ENCODE results near the gene LCP1.

Gene LCP1

DNA sequence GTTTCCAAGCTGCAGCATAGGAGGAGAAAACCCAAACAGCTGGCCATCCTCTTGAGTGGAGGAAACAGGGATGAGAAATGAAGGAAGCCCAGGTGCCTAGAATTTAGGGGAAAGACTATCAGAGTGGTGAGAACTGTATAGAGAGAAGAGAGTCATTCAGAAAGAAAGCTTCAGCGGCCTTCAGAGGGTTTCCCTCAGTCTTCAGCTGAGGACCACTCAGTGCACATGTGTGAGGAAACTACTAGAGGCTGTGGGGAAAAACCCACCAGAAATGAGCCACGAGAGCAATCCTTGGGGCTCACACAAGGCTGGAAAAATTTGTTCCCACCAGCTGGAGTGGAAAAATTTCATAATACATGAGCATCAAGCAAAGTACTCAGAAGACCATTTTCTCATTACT lies 41.9 kb downstream of the LCP1 start:
- Mint-ChIP-seq H3K27ac (peak overlapping the region; percentile 86), H3K36me3 (peaks cover 42% of the 10 kb centered on the region), H3K4me3 (no peak overlapping the region), H3K4me1 (peaks cover 8% of the 10 kb centered on the region), H3K9me3 (no peaks in the 10 kb centered on the region), H3K27me3 (no peaks in the 10 kb centered on the region)
- DNase-seq (ENCODE audit: low spot score in 2 of 2) (no peak), ATAC-seq (ENCODE audit: low read depth) (no peak)

DNA sequence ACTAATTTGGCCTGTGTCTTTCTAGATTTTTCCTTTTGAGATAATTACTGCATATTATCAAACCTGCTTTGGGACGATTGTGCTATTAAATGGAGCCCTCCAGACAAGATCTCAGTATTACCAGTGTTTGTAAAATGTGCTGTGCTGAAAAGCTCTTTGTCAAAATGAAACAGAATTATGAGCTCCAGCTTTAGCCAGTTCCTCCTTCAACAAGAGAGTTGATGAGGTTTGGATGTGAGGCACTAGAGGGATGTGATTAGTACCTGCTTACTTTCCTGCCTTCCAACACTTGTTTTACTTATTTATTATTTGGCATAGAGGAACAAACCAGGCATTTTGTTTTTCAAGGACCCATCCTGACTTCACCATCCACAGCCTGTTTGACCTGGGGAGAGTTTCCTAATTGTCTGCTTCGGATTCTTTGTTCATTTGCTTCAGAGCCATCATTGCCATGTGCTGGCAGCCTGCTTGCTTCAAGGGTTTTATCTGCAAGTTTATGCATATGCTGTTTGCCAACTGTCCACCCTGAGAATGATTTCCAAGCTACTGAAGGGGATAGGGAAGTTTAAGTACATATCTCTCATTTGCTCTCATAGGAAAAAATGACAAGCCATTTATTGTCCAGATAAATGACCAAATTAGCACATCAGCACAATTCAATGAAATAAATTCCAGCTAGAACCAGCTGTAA lies 44.2 kb downstream of the LCP1 start:
- ATAC-seq (ENCODE audit: low read depth) = no peak
- Mint-ChIP-seq H3K9me3 (no peaks in the 10 kb centered on the region), H3K4me3 (no peak overlapping the region), H3K27ac (peak overlapping the region; percentile 53), H3K4me1 (peaks cover 6% of the 10 kb centered on the region), H3K27me3 (no peaks in the 10 kb centered on the region), H3K36me3 (peaks cover 40% of the 10 kb centered on the region)
- no peak for DNase-seq (ENCODE audit: low spot score in 2 of 2)

DNA sequence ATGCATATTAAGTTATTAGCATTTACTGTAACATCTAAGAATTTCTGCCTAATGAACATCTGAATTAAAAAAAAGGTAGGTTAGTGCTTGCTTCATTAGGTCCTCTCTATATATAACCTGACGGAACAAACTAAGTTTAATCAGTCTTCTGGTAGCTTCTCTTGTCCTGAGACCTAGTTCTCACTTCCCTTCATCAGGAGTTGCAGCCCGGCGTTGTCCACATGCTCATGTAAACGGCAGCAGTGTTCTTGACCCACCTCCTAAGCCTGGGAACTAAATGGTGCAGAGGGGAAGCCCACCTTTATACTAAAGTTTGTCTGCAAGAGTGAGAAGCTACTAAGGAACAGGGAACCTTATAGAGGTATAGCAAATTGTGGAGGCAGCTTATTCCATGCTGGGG lies 45.3 kb downstream of the LCP1 start:
- H3K4me1 Mint-ChIP-seq = peaks cover 6% of the 10 kb centered on the region

DNA sequence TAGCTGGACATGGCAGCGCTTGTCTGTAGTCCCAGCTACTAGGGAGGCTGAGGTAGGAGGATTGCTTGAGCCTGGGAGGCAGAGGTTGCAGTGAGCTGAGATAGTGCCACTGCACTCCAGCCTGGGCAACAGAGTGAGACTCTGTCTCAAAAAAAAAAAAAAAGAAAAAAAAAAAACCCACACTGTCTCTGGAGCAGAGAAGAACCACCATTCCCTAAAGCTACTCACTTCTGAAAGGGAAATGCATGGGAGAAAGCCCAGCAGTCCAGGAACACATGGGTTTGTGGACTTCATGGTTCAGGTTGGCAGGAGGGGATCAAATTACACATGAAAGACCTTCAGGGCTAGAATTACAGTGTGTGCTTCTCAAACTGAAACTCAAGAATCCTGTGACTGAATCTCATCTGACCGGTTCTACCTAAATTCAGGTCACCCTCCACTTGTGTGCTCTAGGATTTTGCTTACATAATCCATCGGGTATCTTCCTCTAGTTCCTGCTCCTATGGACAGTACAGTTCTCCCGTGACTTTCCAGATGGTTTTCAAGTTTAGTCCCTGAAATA lies 46.9 kb downstream of the LCP1 start:
- H3K4me1 Mint-ChIP-seq = peaks cover 6% of the 10 kb centered on the region
- H3K4me3 Mint-ChIP-seq = no peak overlapping the region
- ATAC-seq (ENCODE audit: low read depth) (no peak), DNase-seq (ENCODE audit: low spot score in 2 of 2) (no peak)
- peak overlapping the region; percentile 71 for H3K27ac Mint-ChIP-seq
- no peaks in the 10 kb centered on the region for H3K9me3 Mint-ChIP-seq
- H3K27me3 Mint-ChIP-seq = no peaks in the 10 kb centered on the region
- H3K36me3 Mint-ChIP-seq = peaks cover 53% of the 10 kb centered on the region

More for the DNA sequence above, 45.3 kb downstream of the LCP1 start:
- DNase-seq (ENCODE audit: low spot score in 2 of 2) = no peak
- H3K36me3 Mint-ChIP-seq = peaks cover 43% of the 10 kb centered on the region
- no peak overlapping the region for H3K4me3 Mint-ChIP-seq
- ATAC-seq (ENCODE audit: low read depth) = no peak
- H3K27ac Mint-ChIP-seq = peak overlapping the region; percentile 82
- H3K9me3 Mint-ChIP-seq = no peaks in the 10 kb centered on the region
- no peaks in the 10 kb centered on the region for H3K27me3 Mint-ChIP-seq

DNA sequence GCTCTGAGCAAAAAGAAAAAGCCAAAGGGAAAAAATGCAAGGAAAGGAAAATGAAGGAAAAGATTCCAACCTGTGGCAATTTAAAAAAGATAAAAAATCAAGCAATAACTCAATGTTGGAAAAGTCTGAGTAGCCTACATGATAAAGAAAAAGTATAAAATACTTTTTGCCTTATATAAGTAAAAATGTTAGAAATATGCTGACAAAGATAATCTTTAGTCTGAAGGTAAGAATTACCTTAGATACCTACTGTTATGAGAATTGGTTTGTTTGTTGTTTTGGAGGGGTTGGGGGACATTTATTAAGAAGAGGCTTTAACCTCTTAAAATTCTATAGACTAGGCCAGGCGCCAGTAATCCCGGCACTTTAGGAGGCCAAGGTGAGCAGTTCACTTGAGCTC lies 47.5 kb downstream of the LCP1 start:
- ATAC-seq (ENCODE audit: low read depth) = no peak
- Mint-ChIP-seq H3K36me3 (peaks cover 53% of the 10 kb centered on the region), H3K27ac (peak overlapping the region; percentile 67), H3K27me3 (no peaks in the 10 kb centered on the region), H3K4me1 (peaks cover 6% of the 10 kb centered on the region), H3K4me3 (no peak overlapping the region), H3K9me3 (no peaks in the 10 kb centered on the region)
- DNase-seq (ENCODE audit: low spot score in 2 of 2) = no peak

DNA sequence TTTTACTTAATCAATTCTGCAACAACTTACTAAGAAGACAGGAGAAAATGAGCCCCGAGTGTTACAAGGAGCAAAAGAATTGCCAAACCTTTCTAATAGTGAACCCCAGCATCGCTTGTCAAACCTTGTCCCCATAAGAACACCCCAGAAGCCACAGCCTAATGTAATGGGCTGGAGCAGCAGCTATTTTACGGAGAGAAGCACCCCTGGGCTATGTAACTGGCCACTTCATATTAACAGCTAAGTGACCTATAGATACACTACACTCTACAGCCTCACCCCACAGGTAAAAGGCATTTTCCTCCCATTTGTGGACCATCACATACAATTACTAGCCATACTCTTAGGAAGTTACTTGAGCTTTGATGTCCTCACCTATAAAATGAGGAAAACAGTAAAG lies 49.9 kb downstream of the LCP1 start:
- no peaks in the 10 kb centered on the region for H3K9me3 Mint-ChIP-seq
- peaks cover 6% of the 10 kb centered on the region for H3K4me1 Mint-ChIP-seq
- no peak for ATAC-seq (ENCODE audit: low read depth)
- H3K36me3 Mint-ChIP-seq = peaks cover 55% of the 10 kb centered on the region
- no peak for DNase-seq (ENCODE audit: low spot score in 2 of 2)
- H3K27me3 Mint-ChIP-seq = no peaks in the 10 kb centered on the region
- H3K4me3 Mint-ChIP-seq = no peak overlapping the region
- H3K27ac Mint-ChIP-seq = peak overlapping the region; percentile 24

DNA sequence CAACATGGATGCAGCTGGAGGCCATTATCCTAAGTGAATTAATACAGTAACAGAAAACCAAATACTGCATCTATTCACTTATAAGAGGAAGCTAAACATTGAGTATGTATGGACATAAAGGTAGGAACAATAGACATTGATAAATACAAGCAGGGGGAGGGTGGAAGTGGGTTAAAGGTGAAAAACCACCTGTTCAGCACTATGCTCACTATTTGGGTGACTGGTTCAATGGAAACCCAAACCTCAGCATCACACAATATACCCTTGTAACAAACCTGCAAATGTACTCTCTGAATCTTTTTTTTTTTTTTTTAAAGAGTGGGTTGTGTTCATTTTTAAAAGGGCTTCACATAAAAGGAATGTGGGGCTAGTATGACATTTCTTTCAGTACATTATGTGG lies 50.3 kb downstream of the LCP1 start:
- Mint-ChIP-seq H3K27me3 (no peaks in the 10 kb centered on the region), H3K27ac (peak overlapping the region; percentile 24), H3K4me3 (no peak overlapping the region), H3K36me3 (peaks cover 55% of the 10 kb centered on the region), H3K4me1 (peaks cover 6% of the 10 kb centered on the region), H3K9me3 (no peaks in the 10 kb centered on the region)
- DNase-seq (ENCODE audit: low spot score in 2 of 2) (no peak), ATAC-seq (ENCODE audit: low read depth) (no peak)

DNA sequence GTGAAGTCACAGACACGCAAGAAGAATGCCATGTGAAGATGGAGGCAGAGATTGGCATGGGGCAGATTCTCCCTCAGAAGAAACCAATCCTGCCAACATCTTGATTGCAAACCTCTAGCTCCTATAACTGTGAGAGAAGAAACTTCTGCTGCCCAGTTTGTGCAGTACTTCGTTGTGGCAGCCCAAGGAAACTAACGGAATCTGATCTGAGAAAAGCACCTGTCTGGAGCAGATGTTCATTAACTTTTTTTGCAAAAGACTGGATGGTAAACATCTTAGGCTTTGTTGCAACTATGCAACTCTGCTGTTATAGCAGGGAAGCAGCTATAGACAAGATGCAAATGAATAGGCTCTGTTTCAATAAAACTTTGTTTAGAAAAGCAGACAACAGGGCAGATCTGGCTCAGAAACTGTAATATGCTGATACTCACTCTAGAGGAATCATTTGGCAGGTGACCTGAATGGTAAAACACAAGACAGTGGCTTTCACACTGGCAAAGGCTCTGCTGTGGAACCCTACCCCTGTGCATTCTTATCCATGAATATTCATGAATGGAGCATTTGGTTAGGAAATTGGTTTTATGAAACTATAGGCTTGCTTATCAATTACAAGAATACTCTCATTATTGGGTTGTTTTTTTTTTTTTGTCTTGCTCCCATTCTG lies 51.9 kb downstream of the LCP1 start:
- H3K36me3 Mint-ChIP-seq = peaks cover 46% of the 10 kb centered on the region
- no peak overlapping the region for H3K4me3 Mint-ChIP-seq
- DNase-seq (ENCODE audit: low spot score in 2 of 2) (no peak), ATAC-seq (ENCODE audit: low read depth) (no peak)
- peaks cover 6% of the 10 kb centered on the region for H3K4me1 Mint-ChIP-seq
- no peaks in the 10 kb centered on the region for H3K9me3 Mint-ChIP-seq
- no peaks in the 10 kb centered on the region for H3K27me3 Mint-ChIP-seq
- no peak overlapping the region for H3K27ac Mint-ChIP-seq

DNA sequence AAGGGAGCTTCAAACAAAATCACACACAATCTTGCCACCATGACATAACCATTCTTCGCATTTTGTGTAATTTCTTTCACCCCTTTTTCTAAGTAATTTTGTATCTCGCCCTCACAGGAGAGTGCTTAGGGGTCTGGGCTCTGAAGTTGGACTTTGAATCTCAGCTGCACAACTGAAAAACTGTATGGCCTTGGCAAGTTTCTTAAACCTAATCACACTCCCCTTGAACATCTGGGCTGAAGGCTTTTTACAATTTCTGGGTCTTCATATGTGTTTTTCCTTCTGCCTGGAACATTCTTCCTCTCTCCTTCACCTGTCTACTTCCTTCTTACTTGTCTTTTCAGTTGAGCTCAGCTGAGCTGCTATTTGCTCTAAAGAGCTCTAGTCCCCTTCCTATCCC lies 52.9 kb downstream of the LCP1 start:
- no peak for ATAC-seq (ENCODE audit: low read depth)
- Mint-ChIP-seq H3K27ac (peak overlapping the region; percentile 14), H3K4me3 (no peak overlapping the region), H3K27me3 (no peaks in the 10 kb centered on the region), H3K9me3 (no peaks in the 10 kb centered on the region), H3K36me3 (peaks cover 43% of the 10 kb centered on the region), H3K4me1 (peaks cover 15% of the 10 kb centered on the region)
- no peak for DNase-seq (ENCODE audit: low spot score in 2 of 2)

DNA sequence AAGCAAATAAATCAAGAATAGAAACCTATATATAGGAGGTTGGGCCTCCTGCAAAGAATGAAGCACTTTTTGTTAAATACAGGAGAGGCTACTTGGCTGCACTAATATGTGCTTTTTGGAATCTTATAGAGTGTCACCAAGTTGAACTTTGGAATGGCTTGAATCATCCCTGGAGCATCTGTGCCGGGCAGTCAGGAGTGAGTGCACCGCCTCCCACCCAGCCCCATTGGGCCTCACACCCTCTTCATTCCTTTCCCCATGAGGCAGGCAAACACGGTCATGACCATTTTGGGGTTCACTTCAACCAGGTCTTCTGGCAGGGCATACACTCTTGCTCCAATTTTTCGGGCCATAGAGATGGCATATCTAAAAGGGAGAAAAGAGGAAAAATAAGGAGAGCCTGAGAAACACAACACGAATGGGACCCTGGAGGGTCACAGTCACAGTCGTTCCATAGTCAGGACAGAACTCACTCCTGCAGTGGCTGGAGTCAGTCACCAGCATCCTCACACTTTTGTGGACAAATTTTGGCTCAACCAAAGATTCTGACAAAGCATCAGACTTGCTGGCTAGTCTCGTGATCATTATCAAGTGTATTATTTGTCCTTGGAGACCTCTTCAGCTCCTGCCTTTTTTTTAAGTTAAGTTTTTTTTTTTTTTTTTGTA lies 54.5 kb downstream of the LCP1 start:
- H3K27ac Mint-ChIP-seq = no peak overlapping the region
- peaks cover 19% of the 10 kb centered on the region for H3K4me1 Mint-ChIP-seq
- ATAC-seq (ENCODE audit: low read depth) (no peak), DNase-seq (ENCODE audit: low spot score in 2 of 2) (no peak)
- no peaks in the 10 kb centered on the region for H3K9me3 Mint-ChIP-seq
- no peaks in the 10 kb centered on the region for H3K27me3 Mint-ChIP-seq
- H3K36me3 Mint-ChIP-seq = peaks cover 31% of the 10 kb centered on the region
- no peak overlapping the region for H3K4me3 Mint-ChIP-seq

DNA sequence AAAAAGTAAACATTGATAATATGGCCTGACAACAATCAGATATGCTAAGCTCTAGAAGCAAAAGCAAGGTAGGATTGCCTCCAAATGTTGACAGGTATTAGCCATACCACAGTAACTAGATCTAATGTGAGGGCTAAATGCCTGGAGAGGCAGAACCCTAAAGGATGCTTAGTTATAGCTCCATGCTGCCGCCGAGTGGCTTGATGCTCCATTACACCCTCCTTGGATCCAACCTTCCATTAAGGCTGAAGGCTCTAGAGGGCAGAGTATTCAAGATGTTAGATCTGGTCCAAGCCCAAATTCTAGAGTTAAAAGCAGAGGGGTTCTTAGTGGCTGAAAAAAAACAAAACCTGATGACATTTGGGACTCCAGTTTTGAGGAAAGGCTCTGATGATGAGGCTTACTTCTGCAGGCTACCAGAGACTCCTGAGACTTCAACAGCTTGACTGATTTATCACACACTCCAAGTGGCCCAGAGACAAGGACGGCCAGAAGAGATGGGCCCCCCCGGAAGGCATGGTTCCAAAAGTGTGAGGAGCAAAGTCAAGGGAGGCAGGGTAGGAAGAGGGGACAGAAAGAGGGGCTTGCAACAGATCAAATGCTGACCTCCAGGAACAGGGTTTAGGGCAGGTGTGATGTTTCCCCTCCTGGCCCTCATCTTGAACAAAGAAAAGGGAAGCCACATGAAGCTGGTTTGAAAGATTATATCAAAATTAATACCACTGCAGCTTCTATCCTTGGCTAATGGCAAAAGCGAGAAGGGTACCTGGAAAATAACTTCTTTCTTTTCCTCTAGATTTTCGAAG lies 55.2 kb downstream of the LCP1 start:
- DNase-seq (ENCODE audit: low spot score in 2 of 2) (peak; percentile 55 to 59), ATAC-seq (ENCODE audit: low read depth) (peak; percentile 88)
- Mint-ChIP-seq H3K4me3 (no peak overlapping the region), H3K27ac (peak overlapping the region; percentile 95), H3K9me3 (no peaks in the 10 kb centered on the region), H3K27me3 (no peaks in the 10 kb centered on the region), H3K36me3 (peaks cover 30% of the 10 kb centered on the region), H3K4me1 (peaks cover 19% of the 10 kb centered on the region)

DNA sequence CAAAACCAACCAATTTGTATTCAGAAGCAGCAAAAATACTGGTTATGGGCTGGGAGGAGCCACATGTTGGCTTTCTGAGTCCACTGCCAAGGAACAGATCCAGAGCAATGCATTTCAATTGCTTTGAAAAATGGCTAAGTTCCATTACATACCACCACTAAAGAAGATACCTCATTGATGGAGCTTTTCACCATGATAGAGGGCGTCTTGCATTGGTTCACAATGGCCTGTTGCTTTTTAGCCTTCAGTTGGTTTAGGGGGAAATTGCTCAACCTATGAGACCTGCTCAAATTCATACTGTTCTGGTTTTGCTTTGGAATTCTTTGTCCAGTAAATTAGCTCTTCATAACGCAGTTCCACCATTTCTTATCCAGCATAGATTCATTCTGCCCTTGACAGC lies 55.9 kb downstream of the LCP1 start:
- no peaks in the 10 kb centered on the region for H3K9me3 Mint-ChIP-seq
- H3K27me3 Mint-ChIP-seq = no peaks in the 10 kb centered on the region
- H3K36me3 Mint-ChIP-seq = peaks cover 25% of the 10 kb centered on the region
- H3K4me1 Mint-ChIP-seq = peaks cover 19% of the 10 kb centered on the region
- ATAC-seq (ENCODE audit: low read depth) = no peak
- H3K27ac Mint-ChIP-seq = peak overlapping the region; percentile 95
- no peak for DNase-seq (ENCODE audit: low spot score in 2 of 2)
- no peak overlapping the region for H3K4me3 Mint-ChIP-seq

DNA sequence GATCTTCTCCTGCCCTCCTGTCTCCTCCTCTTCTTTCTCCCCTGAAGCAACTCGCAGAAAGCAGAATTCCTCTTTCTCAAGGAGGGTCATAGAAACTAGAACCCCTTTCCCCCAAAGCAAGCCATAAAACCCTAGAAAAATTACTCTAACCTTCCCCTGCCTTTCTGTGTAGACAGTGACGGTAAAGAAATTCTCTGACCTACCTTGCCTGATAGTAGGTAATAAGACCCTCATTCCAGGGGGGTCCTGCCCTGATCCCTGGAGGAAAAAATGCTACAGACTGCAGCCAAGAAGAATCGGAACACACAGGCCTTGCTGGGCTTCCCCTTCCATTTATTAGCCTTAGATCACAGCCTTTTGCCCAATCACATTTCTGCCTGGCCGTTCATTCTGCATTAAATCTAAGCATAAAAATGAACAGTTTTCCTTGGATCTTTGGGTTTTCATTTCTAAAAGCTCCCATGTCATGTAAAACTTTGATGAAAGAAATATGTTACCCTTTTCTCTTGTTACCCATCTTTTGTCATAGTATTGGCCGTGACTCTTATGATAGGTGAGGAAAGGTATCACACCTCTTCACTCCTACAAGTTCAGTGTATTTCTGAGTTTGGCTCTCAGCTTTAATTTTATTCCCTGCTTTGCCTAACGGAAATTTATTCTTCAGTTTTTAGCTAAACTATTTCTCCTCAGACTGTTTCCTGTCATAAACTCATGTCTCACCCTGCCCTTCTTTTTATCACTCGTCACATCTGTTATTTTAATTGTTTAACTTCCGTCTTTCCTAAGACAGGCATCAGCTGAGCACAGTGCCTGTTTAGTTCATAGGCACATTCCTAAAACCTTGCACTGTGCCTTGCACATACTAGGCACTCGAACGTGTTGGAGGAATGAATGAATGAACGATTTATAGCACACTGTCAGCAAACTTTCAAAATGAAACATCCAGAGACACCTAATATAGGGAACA lies 56.7 kb downstream of the LCP1 start:
- Mint-ChIP-seq H3K9me3 (no peaks in the 10 kb centered on the region), H3K27me3 (no peaks in the 10 kb centered on the region), H3K4me3 (peak overlapping the region; percentile 33), H3K4me1 (peaks cover 19% of the 10 kb centered on the region), H3K36me3 (peaks cover 17% of the 10 kb centered on the region), H3K27ac (peak overlapping the region; percentile 95)
- ATAC-seq (ENCODE audit: low read depth) (no peak), DNase-seq (ENCODE audit: low spot score in 2 of 2) (no peak)

Data from memory B cell (primary cell).